GM23338 (cell line): ENCODE results near the gene SCGB1A1. TPM values are rescaled to one million over a fixed set of nuclear protein-coding genes. Genes with fewer than 3 reads are reported as not detected.

Experiments used
- ATAC-seq: fragments of 200-7000 bp; cut with Tn5 transposase; 3 replicates; pipeline ENCODE4 v1.9.1; 2020
- DNase-seq: peaks from one replicate; pipeline ENCODE4 v3.0.0-alpha.2; 2015; ENCODE audit warnings: low spot score
- H2AFZ ChIP-seq: fragments of 200-600 bp; sonication (generic); 2 replicates; pipeline ENCODE4 v1.8.0; 2016; ENCODE audit warnings: antibody characterized with exemption, mild to moderate bottlenecking, moderate library complexity
- H3F3A ChIP-seq: fragments of 200-600 bp; sonication (generic); replicated peaks from 2 replicates; pipeline ENCODE4 v1.8.0; 2017; ENCODE audit warnings: antibody characterized with exemption, mixed run types, low read depth
- H3K27ac ChIP-seq: fragments of 200-600 bp; sonication (generic); 2 replicates; pipeline ENCODE4 v1.6.1; 2016; ENCODE audit warnings: low read depth
- H3K27me3 ChIP-seq: fragments of 200-600 bp; sonication (generic); 2 replicates; pipeline ENCODE4 v1.8.0; 2016; ENCODE audit warnings: mild to moderate bottlenecking, mixed run types, moderate library complexity; ENCODE audit not compliant: insufficient read depth
- H3K36me3 ChIP-seq: fragments of 200-600 bp; sonication (generic); 2 replicates; pipeline ENCODE4 v1.8.0; 2016; ENCODE audit warnings: mild to moderate bottlenecking; ENCODE audit not compliant: insufficient read depth
- H3K4me1 ChIP-seq: fragments of 200-600 bp; sonication (generic); 2 replicates; pipeline ENCODE4 v1.8.0; 2016; ENCODE audit warnings: mild to moderate bottlenecking, moderate library complexity; ENCODE audit not compliant: insufficient read depth
- H3K4me2 ChIP-seq: fragments of 200-600 bp; sonication (generic); 2 replicates; pipeline ENCODE4 v1.7.1; 2017; ENCODE audit warnings: mixed run types
- H3K4me3 ChIP-seq: fragments of 200-600 bp; sonication (generic); 2 replicates; pipeline ENCODE4 v1.6.1; 2016; ENCODE audit warnings: mixed run types
- H3K79me2 ChIP-seq: fragments of 200-600 bp; sonication (generic); replicated peaks from 2 replicates; pipeline ENCODE4 v1.8.0; 2017; ENCODE audit warnings: mild to moderate bottlenecking; ENCODE audit not compliant: insufficient read depth
- H3K9me2 ChIP-seq: fragments of 200-600 bp; sonication (generic); 2 replicates; pipeline ENCODE4 v1.8.0; 2017; ENCODE audit not compliant: insufficient read depth
- H4K20me1 ChIP-seq: fragments of 200-600 bp; sonication (generic); replicated peaks from 2 replicates; pipeline ENCODE4 v1.8.0; 2017; ENCODE audit warnings: mild to moderate bottlenecking; ENCODE audit not compliant: insufficient read depth
- H3K27ac Mint-ChIP-seq: 2 replicates; pipeline ENCODE4 v1.8.0; 2020; ENCODE audit warnings: inconsistent platforms, mild to moderate bottlenecking, moderate library complexity, mixed read lengths
- H3K27me3 Mint-ChIP-seq: 3 replicates; pipeline ENCODE4 v1.8.0; 2022; ENCODE audit warnings: low read depth, mild to moderate bottlenecking, moderate library complexity, mixed read lengths, inconsistent platforms; ENCODE audit not compliant: insufficient read depth, poor library complexity
- H3K36me3 Mint-ChIP-seq: 3 replicates; pipeline ENCODE4 v1.8.0; 2021; ENCODE audit warnings: low read depth, mild to moderate bottlenecking, inconsistent platforms, moderate library complexity, mixed read lengths
- H3K4me1 Mint-ChIP-seq: 3 replicates; pipeline ENCODE4 v1.8.0; 2020; ENCODE audit warnings: mild to moderate bottlenecking, inconsistent platforms, mixed read lengths
- H3K4me3 Mint-ChIP-seq: 3 replicates; pipeline ENCODE4 v1.8.0; 2021; ENCODE audit warnings: moderate library complexity, mild to moderate bottlenecking, inconsistent platforms, mixed read lengths
- H3K9me3 Mint-ChIP-seq: 3 replicates; pipeline ENCODE4 v1.8.0; 2020; ENCODE audit warnings: moderate library complexity, mild to moderate bottlenecking, inconsistent platforms, mixed read lengths
- CREB1 ChIP-seq: fragments of 250-450 bp; sonication (Bioruptor Pico); IDR thresholded peaks from 2 replicates; pipeline ENCODE4 v1.5.0; 2020; ENCODE audit warnings: low read depth, mild to moderate bottlenecking, moderate library complexity
- EZH2 ChIP-seq: fragments of 200-600 bp; sonication (generic); IDR thresholded peaks from one replicate; pipeline ENCODE4 v1.8.0; 2017; ENCODE audit warnings: antibody characterized with exemption, mild to moderate bottlenecking, low read depth; ENCODE audit not compliant: unreplicated experiment
- JUNB ChIP-seq: IDR thresholded peaks from one replicate; pipeline ENCODE4 v1.6.1; 2016; ENCODE audit warnings: antibody characterized with exemption; ENCODE audit not compliant: unreplicated experiment
- NANOG ChIP-seq: IDR thresholded peaks from 2 replicates; pipeline ENCODE4 v1.6.1; 2016; ENCODE audit warnings: antibody characterized with exemption, borderline replicate concordance
- ZNF114 ChIP-seq: fragments of 250-450 bp; sonication (Bioruptor Pico); IDR thresholded peaks from 2 replicates; pipeline ENCODE4 v1.5.0; 2020; ENCODE audit warnings: mild to moderate bottlenecking, moderate library complexity
- polyA plus RNA-seq: library from polyadenylated mRNA; unstranded; fragments of >200 nt; fragmentation: Nextera tagmentation; extraction: Ambion mirVana; gene quantifications from 2 replicates; pipeline ENCODE4 v1.2.1, GENCODE V29; 2016
- total RNA-seq: library from RNA; depleted of rRNA; stranded (reverse); fragments of >200 nt; shearing (Covaris generic); gene quantifications from 2 replicates; pipeline ENCODE4 v1.2.3, GENCODE V29; 2014
- TF ChIP-seq, protein P1 (sequence below), 2 experiments: fragments of 200-600 bp in 1 of 2; sonication (generic) in 1 of 2; conservative IDR thresholded peaks; 2 replicates each; pipeline versions ENCODE4 v1.5.1 to v1.6.1; 2016 to 2017; ENCODE audit warnings: antibody characterized with exemption in 2 of 2, low read depth in 2 of 2, mild to moderate bottlenecking in 2 of 2, moderate library complexity in 1 of 2
- TF ChIP-seq, protein P2 (sequence below): IDR thresholded peaks from 2 replicates; pipeline ENCODE4 v1.6.1; 2016; ENCODE audit warnings: antibody characterized with exemption

SCGB1A1 gene
- total and polyA plus RNA-seq, 2 experiments from 2014 or later: not detected

DNA sequence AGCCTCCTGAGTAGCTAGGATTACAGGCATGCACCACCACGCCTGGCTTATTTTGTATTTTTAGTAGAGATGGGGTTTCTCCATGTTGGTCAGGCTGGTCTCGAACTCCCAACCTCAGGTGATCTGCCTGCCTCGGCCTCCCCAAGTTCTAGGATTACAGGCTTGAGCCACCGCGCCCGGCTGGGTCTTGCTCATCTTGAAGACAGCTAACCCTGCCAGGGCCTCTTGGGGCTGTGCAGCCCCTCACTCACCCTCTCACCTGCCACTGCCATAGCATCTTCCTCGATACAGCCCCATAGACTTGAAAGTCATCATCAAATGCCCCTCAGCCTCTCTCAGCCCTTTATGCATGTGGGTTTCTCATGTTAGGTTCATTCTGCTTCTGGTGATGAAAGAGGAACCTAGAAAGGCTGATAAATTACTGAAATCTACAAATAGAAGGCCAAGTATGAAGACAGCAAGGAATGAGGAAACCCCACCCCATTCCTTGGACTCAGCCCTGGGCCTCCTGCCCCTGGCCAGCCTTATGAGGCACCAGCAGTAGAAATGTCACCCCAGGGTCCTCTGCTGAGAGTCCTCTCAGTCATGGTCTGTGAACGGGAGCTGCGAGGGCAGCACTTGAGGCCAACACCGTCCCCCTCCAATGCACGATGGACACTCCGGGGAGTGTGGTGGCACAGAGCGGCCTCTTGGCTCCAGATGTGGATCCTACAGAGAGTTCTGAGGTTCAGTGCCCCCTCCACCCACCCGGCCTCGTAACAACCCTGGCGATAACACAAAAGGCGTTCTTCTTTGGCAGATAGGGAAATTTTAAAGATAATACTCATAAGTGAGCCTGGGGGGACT, 24.8 kb downstream of the SCGB1A1 start:
- Histone ChIP-seq H3K4me1 (no peaks in the 10 kb centered on the region), H3K27ac (no peak overlapping the region), H2AFZ (no peak overlapping the region), H3K9me2 (no peaks in the 10 kb centered on the region; the same call in 1 of the 2 replicates), H3K79me2 (no peaks in the 10 kb centered on the region), H3K27me3 (no peaks in the 10 kb centered on the region), H4K20me1 (no peaks in the 10 kb centered on the region), H3K36me3 (no peaks in the 10 kb centered on the region), H3F3A (no peaks in the 10 kb centered on the region), H3K4me2 (no peak overlapping the region), H3K4me3 (no peak overlapping the region)
- ATAC-seq (no peak), DNase-seq (no peak)
- no peaks in the 10 kb centered on the region for H3K36me3 Mint-ChIP-seq
- no peak overlapping the region for H3K4me3 Mint-ChIP-seq
- peaks cover 2% of the 10 kb centered on the region; the same call in 1 of the 3 replicates for H3K4me1 Mint-ChIP-seq
- H3K9me3 Mint-ChIP-seq: no peaks in the 10 kb centered on the region
- no peak overlapping the region for H3K27ac Mint-ChIP-seq
- TF ChIP-seq JUNB: no peak
- TF ChIP-seq ZNF114 (CRISPR knock-in tag): no peak
- peaks cover 3% of the 10 kb centered on the region for H3K27me3 Mint-ChIP-seq

DNA sequence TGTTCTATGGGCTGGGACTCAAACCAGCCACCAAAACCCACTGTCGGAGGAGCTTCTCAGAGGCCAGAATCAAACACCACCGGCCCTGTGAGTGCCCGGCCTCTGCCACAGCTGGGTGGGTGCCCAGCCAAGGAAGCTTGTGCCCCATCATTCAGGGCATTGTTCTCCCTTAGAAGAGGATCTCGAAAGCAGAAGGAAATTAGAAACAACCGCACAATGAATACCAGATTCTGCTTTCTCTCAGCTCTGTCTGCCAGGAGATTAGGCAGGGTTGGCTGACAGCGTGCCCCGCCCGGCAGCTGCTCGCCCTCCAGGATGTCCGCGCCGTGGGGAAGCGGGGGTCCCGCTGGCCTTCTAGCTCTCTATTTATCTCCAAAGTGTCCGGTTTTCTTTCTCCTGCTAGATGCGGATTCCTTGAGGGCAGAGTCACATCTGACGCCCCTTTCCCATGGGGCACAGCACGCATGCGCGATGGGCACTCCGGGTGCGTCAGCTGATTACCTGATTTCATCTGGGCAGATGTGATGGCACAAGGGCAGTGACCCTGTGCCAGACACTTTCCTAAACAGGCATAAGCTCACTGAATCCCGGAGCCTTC, 25.5 kb downstream of the SCGB1A1 start:
- Histone ChIP-seq H3K79me2 (no peaks in the 10 kb centered on the region), H3K27ac (no peak overlapping the region), H3K4me2 (no peak overlapping the region), H3K27me3 (no peaks in the 10 kb centered on the region), H3K9me2 (no peaks in the 10 kb centered on the region; the same call in 1 of the 2 replicates), H2AFZ (no peak overlapping the region), H3F3A (no peaks in the 10 kb centered on the region), H4K20me1 (no peaks in the 10 kb centered on the region), H3K4me1 (no peaks in the 10 kb centered on the region), H3K4me3 (no peak overlapping the region), H3K36me3 (no peaks in the 10 kb centered on the region)
- TF ChIP-seq, protein P1, sequence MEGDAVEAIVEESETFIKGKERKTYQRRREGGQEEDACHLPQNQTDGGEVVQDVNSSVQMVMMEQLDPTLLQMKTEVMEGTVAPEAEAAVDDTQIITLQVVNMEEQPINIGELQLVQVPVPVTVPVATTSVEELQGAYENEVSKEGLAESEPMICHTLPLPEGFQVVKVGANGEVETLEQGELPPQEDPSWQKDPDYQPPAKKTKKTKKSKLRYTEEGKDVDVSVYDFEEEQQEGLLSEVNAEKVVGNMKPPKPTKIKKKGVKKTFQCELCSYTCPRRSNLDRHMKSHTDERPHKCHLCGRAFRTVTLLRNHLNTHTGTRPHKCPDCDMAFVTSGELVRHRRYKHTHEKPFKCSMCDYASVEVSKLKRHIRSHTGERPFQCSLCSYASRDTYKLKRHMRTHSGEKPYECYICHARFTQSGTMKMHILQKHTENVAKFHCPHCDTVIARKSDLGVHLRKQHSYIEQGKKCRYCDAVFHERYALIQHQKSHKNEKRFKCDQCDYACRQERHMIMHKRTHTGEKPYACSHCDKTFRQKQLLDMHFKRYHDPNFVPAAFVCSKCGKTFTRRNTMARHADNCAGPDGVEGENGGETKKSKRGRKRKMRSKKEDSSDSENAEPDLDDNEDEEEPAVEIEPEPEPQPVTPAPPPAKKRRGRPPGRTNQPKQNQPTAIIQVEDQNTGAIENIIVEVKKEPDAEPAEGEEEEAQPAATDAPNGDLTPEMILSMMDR (conservative IDR thresholded peaks at IDR 0.05; ENCODE audit: low read depth in 2 of 2): no peak
- no peak for TF ChIP-seq CREB1 (CRISPR knock-in tag)
- Mint-ChIP-seq H3K27ac (no peak overlapping the region), H3K9me3 (no peaks in the 10 kb centered on the region), H3K4me3 (no peak overlapping the region), H3K4me1 (peaks cover 2% of the 10 kb centered on the region; the same call in 1 of the 3 replicates), H3K36me3 (no peaks in the 10 kb centered on the region), H3K27me3 (peaks cover 3% of the 10 kb centered on the region)
- DNase-seq (no peak), ATAC-seq (no peak)

DNA sequence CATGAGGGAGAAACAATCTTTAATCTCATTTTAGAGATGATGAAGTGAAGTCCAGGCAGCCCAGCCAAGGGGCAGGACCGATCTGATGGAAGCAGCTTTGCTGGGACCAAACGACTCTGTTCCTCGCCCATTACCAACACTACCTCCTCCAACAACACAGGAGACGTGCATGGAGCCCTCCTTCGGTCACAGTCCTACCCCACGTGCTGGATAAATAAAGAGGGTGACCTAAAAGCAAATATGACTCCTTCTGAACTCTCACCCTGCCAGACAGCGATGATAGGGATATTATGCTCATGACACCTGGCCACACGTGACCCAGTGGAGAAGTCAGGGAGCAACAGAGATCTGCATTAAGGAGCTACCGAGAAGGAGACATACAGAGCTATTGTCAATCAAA, 26.0 kb downstream of the SCGB1A1 start:
- ATAC-seq: no peak
- TF ChIP-seq NANOG (no peak), EZH2 (no peak), ZNF114 (CRISPR knock-in tag) (no peak)
- TF ChIP-seq, protein P2, sequence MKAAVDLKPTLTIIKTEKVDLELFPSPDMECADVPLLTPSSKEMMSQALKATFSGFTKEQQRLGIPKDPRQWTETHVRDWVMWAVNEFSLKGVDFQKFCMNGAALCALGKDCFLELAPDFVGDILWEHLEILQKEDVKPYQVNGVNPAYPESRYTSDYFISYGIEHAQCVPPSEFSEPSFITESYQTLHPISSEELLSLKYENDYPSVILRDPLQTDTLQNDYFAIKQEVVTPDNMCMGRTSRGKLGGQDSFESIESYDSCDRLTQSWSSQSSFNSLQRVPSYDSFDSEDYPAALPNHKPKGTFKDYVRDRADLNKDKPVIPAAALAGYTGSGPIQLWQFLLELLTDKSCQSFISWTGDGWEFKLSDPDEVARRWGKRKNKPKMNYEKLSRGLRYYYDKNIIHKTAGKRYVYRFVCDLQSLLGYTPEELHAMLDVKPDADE: no peak

More for the DNA sequence above, 26.0 kb downstream of the SCGB1A1 start:
- no peaks in the 10 kb centered on the region for H3K36me3 ChIP-seq
- Mint-ChIP-seq H3K4me1 (peaks cover 2% of the 10 kb centered on the region; the same call in 1 of the 3 replicates), H3K27me3 (peaks cover 3% of the 10 kb centered on the region), H3K4me3 (no peak overlapping the region), H3K9me3 (no peaks in the 10 kb centered on the region), H3K36me3 (no peaks in the 10 kb centered on the region), H3K27ac (no peak overlapping the region)
- no peak overlapping the region for H3K4me3 ChIP-seq
- no peaks in the 10 kb centered on the region for H3K4me1 ChIP-seq
- no peak overlapping the region for H3K4me2 ChIP-seq
- no peak overlapping the region for H2AFZ ChIP-seq
- no peak overlapping the region for H3K27ac ChIP-seq
- H4K20me1 ChIP-seq: no peaks in the 10 kb centered on the region
- no peaks in the 10 kb centered on the region for H3F3A ChIP-seq
- DNase-seq: no peak
- H3K27me3 ChIP-seq: no peaks in the 10 kb centered on the region
- H3K9me2 ChIP-seq: no peaks in the 10 kb centered on the region; the same call in 1 of the 2 replicates
- H3K79me2 ChIP-seq: no peaks in the 10 kb centered on the region
